BJ (cell line): ENCODE measurements around the gene ADD2. TPM values are rescaled to one million over a fixed set of nuclear protein-coding genes. Genes with fewer than 3 reads are reported as not detected.

Experiments
- CTCF ChIA-PET: fragments of 350-600 bp; formaldehyde crosslinking; extraction: SDS; loops from one replicate; lab custom pipeline; 2021; ENCODE audit warnings: antibody characterized with exemption, inconsistent platforms; lab: Yijun Ruan, JAX
- POLR2A ChIA-PET: fragments of 300-600 bp; sonication (Branson Sonifier 250); formaldehyde crosslinking; extraction: SDS; loops from one replicate; lab custom pipeline; 2021; ENCODE audit warnings: antibody characterized with exemption; lab: Charles Lee
- DNase-seq: peaks from one replicate; pipeline ENCODE4 v3.0.0-alpha.2; 2011; ENCODE audit warnings: low read depth
- H3K27me3 ChIP-seq: 2 replicates; pipeline ENCODE4 v1.6.0; 2011; ENCODE audit warnings: low read length; ENCODE audit not compliant: control insufficient read depth, insufficient read depth
- H3K36me3 ChIP-seq: 2 replicates; pipeline ENCODE4 v1.5.1; 2011; ENCODE audit warnings: low read length; ENCODE audit not compliant: control insufficient read depth, insufficient read depth
- H3K4me3 ChIP-seq: 2 replicates; pipeline ENCODE4 v1.5.1; 2011; ENCODE audit warnings: low read depth, mild to moderate bottlenecking, control low read depth, low read length
- CTCF ChIP-seq: IDR thresholded peaks from 2 replicates; pipeline ENCODE4 v1.5.1; 2011; ENCODE audit warnings: low read depth, mild to moderate bottlenecking, control low read depth, inconsistent platforms, low read length, moderate library complexity; ENCODE audit not compliant: insufficient read depth
- polyA plus RNA-seq: library from polyadenylated mRNA; depleted of rRNA; stranded (reverse); fragments of >200 nt; gene quantifications from 2 replicates; pipeline ENCODE4 v1.2.3, GENCODE V29; 2011

ADD2 gene
- polyA plus RNA-seq, 1 experiment, result not detected

GRCh38 chr2:70684846-70685622 lies 83.0 kb downstream of the ADD2 start:
- DNase-seq, result no peak
- no peak overlapping the region for H3K4me3 ChIP-seq
- ChIA-PET CTCF (interaction anchor here (0.6 to 2.5 kb wide), 5 partner anchors 13 to 104 kb away, joined by 3 to 15 read pairs (median 6); no protein-coding TSS in a partner anchor), POLR2A (no interaction called here)
- H3K36me3 ChIP-seq, result no peaks in the 10 kb centered on the region
- TF ChIP-seq CTCF, result no peak
- no peaks in the 10 kb centered on the region for H3K27me3 ChIP-seq

- no peak for TF ChIP-seq CTCF
- no peak for DNase-seq
- ChIA-PET POLR2A (no interaction called here), CTCF (no interaction called here)
- H3K27me3 ChIP-seq, result peaks cover 2% of the 10 kb centered on the region; the same call in 1 of the 2 replicates
- H3K4me3 ChIP-seq, result no peak overlapping the region
- no peaks in the 10 kb centered on the region for H3K36me3 ChIP-seq
Measured at GRCh38 chr2:70683455-70683854, 84.5 kb downstream of the ADD2 start.

GRCh38 chr2:70680735-70681134 lies 87.3 kb downstream of the ADD2 start:
- no peak overlapping the region for H3K4me3 ChIP-seq
- H3K36me3 ChIP-seq, result no peaks in the 10 kb centered on the region
- ChIA-PET CTCF (interaction anchor here (0.6 kb wide), 2 partner anchors 74 to 637 kb away, joined by 3 read pairs; no protein-coding TSS in a partner anchor), POLR2A (interaction anchor here (0.7 kb wide), 1 partner anchor 351 kb away, joined by 3 read pairs; no protein-coding TSS in a partner anchor)
- DNase-seq, result no peak
- no peak for TF ChIP-seq CTCF
- H3K27me3 ChIP-seq, result peaks cover 2% of the 10 kb centered on the region; the same call in 1 of the 2 replicates

GRCh38 chr2:70679259-70679658 lies 88.7 kb downstream of the ADD2 start:
- TF ChIP-seq CTCF, result no peak
- H3K27me3 ChIP-seq, result peaks cover 2% of the 10 kb centered on the region; the same call in 1 of the 2 replicates
- no peak overlapping the region for H3K4me3 ChIP-seq
- H3K36me3 ChIP-seq, result no peaks in the 10 kb centered on the region
- no peak for DNase-seq
- ChIA-PET CTCF (interaction anchor here (1.1 kb wide), 2 partner anchors 10 to 241 kb away, joined by 3 to 4 read pairs; no protein-coding TSS in a partner anchor), POLR2A (interaction anchor here (0.7 kb wide), 1 partner anchor 12 kb away, joined by 3 read pairs; no protein-coding TSS in a partner anchor)

GRCh38 chr2:70678576-70679143 lies 89.3 kb downstream of the ADD2 start:
- no peak for DNase-seq
- Histone ChIP-seq H3K4me3 (no peak overlapping the region), H3K27me3 (peaks cover 2% of the 10 kb centered on the region; the same call in 1 of the 2 replicates), H3K36me3 (no peaks in the 10 kb centered on the region)
- TF ChIP-seq CTCF, result no peak
- CTCF ChIA-PET, result interaction anchor here (0.5 to 1.1 kb wide), 3 partner anchors 8 to 369 kb away, joined by 3 to 4 read pairs (median 3); no protein-coding TSS in a partner anchor
- POLR2A ChIA-PET, result interaction anchor here (0.7 kb wide), 1 partner anchor 11 kb away, joined by 3 read pairs; no protein-coding TSS in a partner anchor
